ENCODE measurements around the gene HDAC4. TPM values are rescaled to one million over a fixed set of nuclear protein-coding genes. Genes with fewer than 3 reads are reported as not detected.

The HDAC4 gene
- total RNA-seq, 1 experiment from 2014 or later: 32.0 TPM

DNA sequence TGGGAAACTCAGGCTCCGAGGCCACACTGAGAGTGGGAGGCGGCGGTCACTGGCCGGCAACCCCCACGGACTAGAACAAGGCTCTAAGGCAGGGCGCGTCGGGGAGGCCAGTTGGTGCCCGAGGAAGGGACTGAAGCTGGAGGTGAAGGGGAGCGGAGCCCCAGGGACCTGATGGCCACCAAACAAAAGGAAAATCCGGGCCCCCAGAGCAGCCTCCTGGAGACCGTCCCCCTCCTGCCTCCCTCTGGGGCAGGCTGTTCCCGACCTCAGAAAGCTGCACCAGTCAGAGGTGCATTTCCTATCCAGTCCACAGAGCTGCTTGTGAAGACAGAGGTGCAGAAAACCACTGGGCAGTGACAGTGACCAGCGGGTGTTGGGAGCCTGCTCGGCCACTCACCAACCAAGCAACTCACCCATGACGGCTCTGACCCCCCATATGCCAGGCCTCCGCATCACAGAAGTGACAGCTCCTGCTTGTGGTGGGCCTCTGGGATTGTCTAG, 380.2 kb downstream of the HDAC4 start:
- Histone ChIP-seq H3K79me1 (ENCODE audit: insufficient read depth, low read depth, low read length, poor library complexity, severe bottlenecking) (no peaks in the 10 kb centered on the region), H3K4ac (ENCODE audit: low read depth, low read length) (no peak overlapping the region), H3K9me3 (ENCODE audit: control insufficient read depth, low read depth, low read length) (no peaks in the 10 kb centered on the region), H2BK12ac (ENCODE audit: insufficient read length, low read depth, low read length) (no peak overlapping the region), H3K79me2 (ENCODE audit: insufficient read depth, low read length) (no peaks in the 10 kb centered on the region), H3K23me2 (ENCODE audit: insufficient read length, low read depth, low read length, poor library complexity, severe bottlenecking) (no peaks in the 10 kb centered on the region), H4K91ac (ENCODE audit: insufficient read length, low read depth, low read length) (no peak overlapping the region), H4K8ac (replicated peaks; ENCODE audit: insufficient read length, low read depth, low read length) (no peak overlapping the region), H4K20me1 (ENCODE audit: control insufficient read depth, insufficient read depth, insufficient read length) (no peaks in the 10 kb centered on the region), H4K5ac (ENCODE audit: insufficient read length, low read depth, low read length) (no peak overlapping the region), H3K4me2 (ENCODE audit: insufficient read depth, insufficient read length, low read length) (no peak overlapping the region), H3K27ac (ENCODE audit: insufficient read length, low read depth, low read length) (no peak overlapping the region), H3K4me1 (ENCODE audit: insufficient read depth, low read length) (no peaks in the 10 kb centered on the region), H2BK5ac (ENCODE audit: insufficient read length, low read length) (no peak overlapping the region), H3K9ac (ENCODE audit: extremely low read depth, insufficient read length, low read length) (no peak overlapping the region), H3T11ph (ENCODE audit: low read length) (no peak overlapping the region), H2BK20ac (ENCODE audit: low read depth, low read length, poor library complexity, severe bottlenecking) (no peak overlapping the region), H3K14ac (ENCODE audit: insufficient read depth, low read length) (no peak overlapping the region), H2BK120ac (ENCODE audit: low read depth, low read length, poor library complexity, severe bottlenecking) (no peak overlapping the region), H2BK15ac (ENCODE audit: low read depth, low read length) (no peak overlapping the region), H3K23ac (ENCODE audit: insufficient read length, low read depth, low read length) (no peak overlapping the region), H3K56ac (ENCODE audit: insufficient read length, low read depth, low read length) (no peak overlapping the region), H3K18ac (ENCODE audit: insufficient read length, low read depth, low read length) (no peak overlapping the region), H3K27me3 (ENCODE audit: insufficient read depth, low read length) (no peaks in the 10 kb centered on the region), H2AFZ (ENCODE audit: low read length) (no peak overlapping the region), H2AK5ac (ENCODE audit: insufficient read length, low read length) (no peak overlapping the region)
- peaks cover 7% of the 10 kb centered on the region for H3K27me3 Mint-ChIP-seq (ENCODE audit: low read depth)
- TF ChIP-seq, protein P1, sequence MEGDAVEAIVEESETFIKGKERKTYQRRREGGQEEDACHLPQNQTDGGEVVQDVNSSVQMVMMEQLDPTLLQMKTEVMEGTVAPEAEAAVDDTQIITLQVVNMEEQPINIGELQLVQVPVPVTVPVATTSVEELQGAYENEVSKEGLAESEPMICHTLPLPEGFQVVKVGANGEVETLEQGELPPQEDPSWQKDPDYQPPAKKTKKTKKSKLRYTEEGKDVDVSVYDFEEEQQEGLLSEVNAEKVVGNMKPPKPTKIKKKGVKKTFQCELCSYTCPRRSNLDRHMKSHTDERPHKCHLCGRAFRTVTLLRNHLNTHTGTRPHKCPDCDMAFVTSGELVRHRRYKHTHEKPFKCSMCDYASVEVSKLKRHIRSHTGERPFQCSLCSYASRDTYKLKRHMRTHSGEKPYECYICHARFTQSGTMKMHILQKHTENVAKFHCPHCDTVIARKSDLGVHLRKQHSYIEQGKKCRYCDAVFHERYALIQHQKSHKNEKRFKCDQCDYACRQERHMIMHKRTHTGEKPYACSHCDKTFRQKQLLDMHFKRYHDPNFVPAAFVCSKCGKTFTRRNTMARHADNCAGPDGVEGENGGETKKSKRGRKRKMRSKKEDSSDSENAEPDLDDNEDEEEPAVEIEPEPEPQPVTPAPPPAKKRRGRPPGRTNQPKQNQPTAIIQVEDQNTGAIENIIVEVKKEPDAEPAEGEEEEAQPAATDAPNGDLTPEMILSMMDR (conservative IDR thresholded peaks at IDR 0.05): no peak
- DNase-seq: no peak
- H3K4me3 Mint-ChIP-seq: no peak overlapping the region
- H3K9me3 Mint-ChIP-seq: no peaks in the 10 kb centered on the region
- H3K36me3 Mint-ChIP-seq (ENCODE audit: insufficient read depth in 1 of 3, low read depth in 3 of 3): no peaks in the 10 kb centered on the region
- WGBS (ENCODE audit: extremely low coverage, insufficient read length, low lambda C conversion rate): no CpG with 5 or more reads among the region's 17 CpGs
- no peak overlapping the region for H3K27ac Mint-ChIP-seq
- H3K4me1 Mint-ChIP-seq: peaks cover 9 to 12% of the 10 kb centered on the region in 2 experiments
